HG03045 (cell line): Measurements from ENCODE around the gene PLA2R1.
"Not testable (repeated sequence)": the region's sequence is repeated elsewhere in the genome, so short reads cannot be mapped to it uniquely, and the experiment has no call there.

Experiments used
- ATAC-seq: cut with Tn5 transposase; IDR thresholded peaks from one replicate; pipeline ENCODE4 v1.9.1; 2021; ENCODE audit warnings: mild to moderate bottlenecking, moderate library complexity; ENCODE audit not compliant: unreplicated experiment

Gene PLA2R1

DNA sequence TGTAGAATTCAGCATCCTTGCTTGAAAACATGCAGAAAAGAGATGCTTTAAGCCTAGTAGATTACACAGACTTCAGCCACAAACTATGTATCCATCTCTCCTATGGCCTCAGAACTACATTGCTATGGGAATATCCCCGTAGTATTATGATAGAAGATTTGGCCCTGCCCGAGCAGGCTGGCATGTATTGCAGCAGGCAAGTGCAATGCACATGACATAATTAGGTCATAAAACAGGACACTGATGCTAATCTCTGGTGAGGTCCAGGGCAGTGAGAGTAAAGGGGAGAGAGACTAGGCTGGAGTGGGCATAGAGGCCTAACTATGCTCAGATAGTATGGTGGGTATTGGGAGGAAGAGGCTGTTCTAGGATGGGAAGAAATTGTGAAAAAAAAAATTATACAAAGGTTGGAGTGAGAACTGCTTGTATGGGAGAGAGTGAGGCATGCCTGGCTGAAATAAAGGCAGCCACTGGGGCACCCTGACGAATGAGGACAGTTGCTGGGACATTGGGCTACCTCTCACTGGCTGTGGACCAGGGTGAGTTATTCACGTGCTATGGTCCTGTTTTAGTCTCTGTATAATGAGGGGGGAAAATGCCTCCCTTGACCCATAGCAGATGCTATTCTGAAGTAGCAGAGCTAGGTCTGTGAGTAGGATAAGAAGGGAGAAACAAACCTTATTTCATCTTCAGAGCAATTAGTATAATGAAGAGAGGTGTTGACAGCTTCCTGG, 1.6 kb upstream of the PLA2R1 start:
- ATAC-seq, result no peak

DNA sequence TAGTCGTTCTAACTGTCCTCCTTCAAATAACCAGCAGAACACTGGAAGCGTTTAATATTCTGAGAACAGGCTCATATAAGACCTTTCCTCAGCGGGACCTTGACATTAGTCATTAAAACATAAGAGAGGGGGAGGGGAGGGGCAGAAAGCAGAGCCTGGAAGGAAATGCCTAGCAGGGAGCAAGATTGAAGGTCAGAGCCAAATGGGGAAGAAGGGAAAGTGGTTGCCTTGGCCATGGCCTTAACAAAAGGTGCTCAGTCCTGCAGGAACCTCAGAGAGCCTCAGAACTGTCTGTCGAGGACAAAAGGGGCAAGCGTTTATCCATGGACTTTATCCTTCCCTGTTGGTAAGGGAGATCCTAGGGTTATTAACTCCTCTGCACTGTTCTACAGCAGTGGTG, 856 bp upstream of the PLA2R1 start:
- no peak for ATAC-seq

- ATAC-seq, result no peak
Observed at GRCh38 chr2:160061944-160062291, 497 bp downstream of the PLA2R1 start.

- ATAC-seq, result no peak
Observed at GRCh38 chr2:160061533-160061932, 882 bp downstream of the PLA2R1 start.

GRCh38 chr2:160060297-160060696, 2.1 kb downstream of the PLA2R1 start:
- ATAC-seq, result no peak

- no peak for ATAC-seq
Observed at GRCh38 chr2:160057356-160057755, 5.1 kb downstream of the PLA2R1 start.

DNA sequence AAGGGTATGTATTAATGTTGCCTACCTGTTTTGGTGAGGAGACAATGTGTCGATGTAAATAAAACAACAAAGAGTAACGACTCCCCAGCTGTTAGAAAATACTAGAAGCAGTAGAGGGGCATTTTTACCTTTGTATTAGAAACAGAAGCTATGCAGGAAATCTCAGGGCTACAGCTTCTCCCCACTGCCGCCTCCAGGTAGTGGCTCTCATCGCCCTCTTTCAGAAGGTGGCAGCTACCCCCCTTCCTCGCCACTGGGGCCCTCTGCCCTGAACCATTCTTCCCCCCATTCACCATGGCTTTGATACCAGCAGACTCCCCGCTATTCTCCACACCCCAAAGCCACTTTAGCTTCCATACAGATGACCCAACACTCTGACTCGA, 6.7 kb downstream of the PLA2R1 start:
- ATAC-seq, result no peak

DNA sequence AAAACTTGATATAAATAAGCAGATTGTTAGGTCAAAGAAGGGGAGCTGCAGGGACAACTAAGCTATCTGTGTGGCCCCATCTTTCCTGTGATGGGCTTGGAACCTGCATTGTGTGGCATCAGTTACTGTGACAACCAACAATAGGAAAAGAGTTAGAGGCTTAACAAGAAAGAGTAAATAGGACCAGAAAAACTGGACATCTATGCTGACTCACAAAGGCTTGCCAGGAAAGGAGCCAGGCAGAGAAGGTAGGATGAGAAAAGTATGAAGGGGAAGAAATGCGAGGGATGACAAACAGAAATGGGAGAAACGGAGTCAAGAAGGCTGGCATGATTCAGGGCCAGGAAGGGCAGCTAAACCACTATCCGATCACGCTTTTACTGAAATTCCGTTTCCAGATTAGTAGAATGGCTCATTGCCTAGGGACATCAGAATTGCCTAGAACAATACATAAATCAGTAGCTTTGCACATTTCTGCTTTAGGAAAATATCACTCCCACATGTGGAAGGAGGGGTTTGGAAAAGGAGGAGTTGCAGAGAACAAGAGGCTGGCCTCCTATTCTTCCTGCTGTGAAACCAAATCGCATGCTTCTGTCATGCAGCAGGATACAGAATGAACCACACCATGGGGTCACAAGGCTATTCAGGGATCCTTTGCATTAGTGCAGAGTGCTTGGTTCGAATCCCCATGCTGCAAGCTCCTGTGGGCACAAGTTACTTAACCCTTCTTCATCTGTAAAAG, 7.3 kb downstream of the PLA2R1 start:
- ATAC-seq, result no peak

DNA sequence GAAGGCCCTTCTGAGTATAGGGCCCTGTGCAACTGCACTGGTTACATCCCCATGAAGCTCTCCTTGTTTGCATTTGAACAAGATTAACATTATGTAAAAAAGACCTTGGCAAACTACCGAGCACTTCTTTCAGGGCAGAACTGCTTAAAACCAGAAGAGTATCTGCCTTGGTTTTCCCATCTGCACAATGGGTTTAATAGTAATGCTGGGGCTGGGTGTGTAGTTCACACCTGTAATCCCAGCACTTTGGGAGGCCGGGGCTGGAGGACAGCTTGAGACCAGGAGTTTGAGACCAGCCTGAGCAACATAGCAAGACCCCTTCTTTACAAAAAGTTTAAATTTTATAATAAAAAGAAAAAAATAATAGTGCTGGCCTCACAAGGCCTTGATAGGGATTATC, 8.5 kb downstream of the PLA2R1 start:
- no peak for ATAC-seq

GRCh38 chr2:160052531-160052930, 9.9 kb downstream of the PLA2R1 start:
- ATAC-seq, result no peak

- ATAC-seq, result no peak
Observed at GRCh38 chr2:160051371-160051800, 11.0 kb downstream of the PLA2R1 start.

- ATAC-seq, result no peak
Observed at GRCh38 chr2:160050147-160050546, 12.3 kb downstream of the PLA2R1 start.

DNA sequence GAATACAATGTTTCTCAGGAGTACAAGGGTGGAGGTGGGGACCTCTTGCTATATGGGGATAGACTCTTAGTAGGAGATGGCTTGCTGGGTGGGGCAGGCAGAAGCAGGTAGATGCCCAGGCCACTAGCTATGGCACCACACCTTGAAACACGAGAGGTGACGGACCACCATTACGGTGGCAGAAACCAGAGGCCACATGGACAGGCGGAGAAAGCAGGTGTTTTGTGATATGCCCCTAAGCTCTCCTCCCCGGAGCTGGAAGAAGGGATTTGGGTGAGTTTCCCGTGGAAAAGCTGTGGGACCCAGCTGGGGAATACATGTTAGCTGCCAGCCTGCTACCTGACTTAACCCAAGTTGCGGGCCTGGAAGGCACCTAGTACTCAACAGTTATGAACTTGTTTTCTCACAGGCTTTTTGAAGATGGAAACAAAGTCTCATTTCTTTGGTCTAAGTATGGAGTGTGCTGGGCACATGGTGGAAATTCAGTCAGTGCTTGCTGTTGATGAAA, 16.7 kb downstream of the PLA2R1 start:
- no peak for ATAC-seq

DNA sequence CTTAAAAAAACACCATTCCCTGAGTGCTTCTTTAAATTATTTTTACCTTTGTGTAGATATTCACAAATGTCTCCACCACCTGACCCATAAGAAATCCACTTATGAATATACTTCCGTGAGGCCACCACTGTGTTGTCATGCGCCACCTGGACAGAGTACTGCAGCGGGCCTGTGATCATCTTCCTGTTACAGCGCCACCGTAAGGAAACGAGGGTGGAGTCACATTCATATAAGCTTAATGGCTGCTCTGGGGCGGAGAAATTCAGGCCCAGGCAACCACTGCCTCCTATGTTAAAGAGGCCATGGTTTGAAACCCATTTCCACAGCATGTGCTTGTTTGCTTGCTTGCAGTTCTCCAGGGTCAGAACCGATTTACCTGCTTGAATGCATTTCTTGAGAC, 17.7 kb downstream of the PLA2R1 start:
- ATAC-seq, result no peak

DNA sequence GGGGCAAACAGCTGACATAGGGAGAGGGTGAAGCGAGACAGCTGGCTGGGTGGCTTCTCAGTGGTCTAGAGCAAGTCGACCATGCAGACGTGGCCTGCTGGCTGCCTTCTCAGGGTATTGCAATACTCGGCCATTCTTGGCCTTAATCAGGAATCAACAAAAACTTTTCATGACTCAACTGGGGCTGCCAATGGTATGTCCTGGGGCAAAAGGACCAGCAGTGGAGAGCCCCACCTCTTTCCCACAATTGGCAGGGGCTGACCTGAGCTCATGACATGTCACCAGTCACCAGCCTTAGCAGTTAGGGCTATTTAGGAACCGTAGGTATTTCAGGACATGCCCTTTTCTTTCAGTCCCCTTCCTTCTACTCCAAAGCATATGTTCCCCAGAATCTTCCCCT, 19.1 kb downstream of the PLA2R1 start:
- ATAC-seq, result no peak

- no peak for ATAC-seq
Observed at GRCh38 chr2:160042054-160042453, 20.4 kb downstream of the PLA2R1 start.

GRCh38 chr2:160041091-160041490, 21.3 kb downstream of the PLA2R1 start:
- ATAC-seq, result no peak

- ATAC-seq, result no peak
Observed at GRCh38 chr2:160039166-160039903, 23.1 kb downstream of the PLA2R1 start.

DNA sequence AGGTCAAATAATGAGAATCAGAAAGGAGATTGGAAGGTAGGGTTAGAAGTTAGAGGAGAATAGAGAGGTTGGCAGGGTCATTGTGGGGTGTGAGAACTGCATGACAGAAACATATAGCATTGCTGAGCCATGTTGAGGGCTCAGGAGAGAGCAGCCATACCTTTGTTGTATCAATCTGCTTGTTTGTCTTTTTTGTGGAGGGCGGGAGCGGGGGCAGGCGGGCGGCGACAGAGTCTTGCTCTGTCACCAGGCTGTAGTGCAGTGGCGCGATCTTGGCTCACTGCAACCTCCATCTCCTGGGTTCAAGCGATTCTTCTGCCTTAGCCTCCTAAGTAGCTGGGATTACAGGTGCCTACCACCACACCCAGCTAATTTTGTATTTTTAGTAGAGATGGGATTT, 23.8 kb downstream of the PLA2R1 start:
- not testable (repeated sequence) for ATAC-seq

DNA sequence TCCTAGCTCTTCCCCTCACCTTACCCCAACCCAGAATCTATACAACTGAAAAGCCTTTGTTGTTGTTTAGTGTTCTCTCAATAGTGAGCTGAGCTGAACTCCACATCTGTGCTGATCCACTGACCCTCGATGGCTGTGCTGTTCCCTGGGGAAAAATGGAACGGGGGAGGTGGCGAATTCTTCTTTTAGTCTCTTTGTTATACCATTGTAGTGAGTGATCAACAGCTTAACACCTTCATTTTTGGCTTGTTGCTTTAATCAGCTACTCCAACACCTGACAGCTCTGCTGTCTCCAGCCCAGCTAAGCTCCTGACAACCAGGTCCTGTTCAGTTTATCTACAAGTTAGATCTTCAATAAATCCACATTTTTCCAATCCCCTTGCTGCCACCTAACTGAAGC, 25.7 kb downstream of the PLA2R1 start:
- no peak for ATAC-seq

- no peak for ATAC-seq
Observed at GRCh38 chr2:160035125-160035524, 27.3 kb downstream of the PLA2R1 start.

- ATAC-seq, result no peak
Observed at GRCh38 chr2:160034396-160034795, 28.0 kb downstream of the PLA2R1 start.
